DMS114 treated with DMSO at 0.1 percent for 48 hours (cell line): ENCODE data around the gene CDA.

ENCODE experiments used
- DNase-seq: peaks from one replicate; lab custom pipeline; 2025; ENCODE audit not compliant: unreplicated experiment; lab: John Stamatoyannopoulos, UW

CDA gene

DNA sequence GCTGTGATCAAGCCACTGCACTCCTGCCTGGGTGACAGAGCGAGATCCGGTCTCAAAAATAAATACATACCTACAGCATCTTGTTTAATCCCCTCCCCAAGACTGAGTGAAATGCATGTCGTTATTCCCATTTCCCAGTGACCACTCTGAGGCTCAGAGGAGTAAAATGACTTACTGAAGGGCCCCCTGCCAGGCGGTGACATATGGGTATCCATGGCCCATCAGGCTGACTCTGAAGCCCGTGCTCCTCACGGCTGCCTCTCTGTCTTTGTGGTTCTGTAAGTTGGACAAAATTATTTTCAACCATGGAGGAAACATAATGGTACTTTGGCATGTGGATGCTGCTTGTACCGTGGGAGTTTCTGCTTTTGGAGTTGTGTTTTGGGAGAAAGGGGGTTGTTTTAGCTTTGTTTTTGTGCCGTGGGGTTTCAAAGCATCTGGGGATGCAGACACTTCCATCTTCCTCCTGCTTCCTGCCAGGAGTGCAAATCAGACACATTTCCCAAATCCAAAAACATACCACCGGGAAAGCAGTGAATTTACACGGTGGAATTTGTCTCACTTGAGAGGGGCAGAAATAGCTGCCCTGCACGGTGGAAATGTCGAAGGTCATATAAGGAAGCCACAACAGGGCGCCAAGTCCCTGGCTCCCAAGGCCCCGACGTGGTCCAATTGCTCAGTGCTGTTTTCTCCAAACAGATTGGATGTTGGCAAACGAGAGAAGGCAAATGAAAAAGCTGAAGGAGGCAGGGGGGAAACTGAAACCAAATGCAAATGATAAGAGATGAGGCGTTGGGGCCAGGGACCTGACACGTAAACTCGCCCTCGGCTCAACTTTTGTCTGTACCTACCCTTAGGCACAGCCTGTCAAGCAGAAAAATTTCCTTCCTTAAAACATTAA, 27.3 kb downstream of the CDA start:
- no peak for DNase-seq

DNA sequence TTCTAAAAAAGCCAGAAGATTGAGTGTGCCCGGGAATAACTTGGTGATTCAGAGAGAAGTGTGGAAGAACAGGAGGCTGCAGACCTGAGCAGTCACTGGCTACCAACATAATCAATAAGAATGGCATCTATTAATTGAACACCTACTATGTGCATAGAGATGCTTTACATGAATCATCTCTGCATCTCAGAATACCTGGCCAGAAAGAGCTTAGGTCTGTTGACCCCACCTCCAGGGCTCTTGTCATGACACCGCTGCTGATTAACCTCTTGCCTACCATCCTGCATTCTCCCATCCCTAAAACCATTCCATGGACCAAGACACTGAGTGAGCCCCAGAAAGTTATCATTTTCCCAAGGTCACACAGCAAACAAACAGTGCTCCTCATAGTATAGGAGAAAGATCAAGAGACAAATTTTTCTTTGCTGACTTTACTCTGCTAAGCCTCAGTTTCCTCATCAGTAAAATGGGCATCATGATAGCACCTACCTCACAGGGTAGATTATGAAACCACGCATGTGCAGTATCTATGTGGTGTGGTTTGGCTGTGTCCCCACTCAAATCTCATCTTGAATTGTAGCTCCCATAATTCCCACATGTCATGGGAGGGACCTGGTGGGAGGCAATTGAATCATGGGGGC, 28.1 kb downstream of the CDA start:
- DNase-seq, result no peak

DNA sequence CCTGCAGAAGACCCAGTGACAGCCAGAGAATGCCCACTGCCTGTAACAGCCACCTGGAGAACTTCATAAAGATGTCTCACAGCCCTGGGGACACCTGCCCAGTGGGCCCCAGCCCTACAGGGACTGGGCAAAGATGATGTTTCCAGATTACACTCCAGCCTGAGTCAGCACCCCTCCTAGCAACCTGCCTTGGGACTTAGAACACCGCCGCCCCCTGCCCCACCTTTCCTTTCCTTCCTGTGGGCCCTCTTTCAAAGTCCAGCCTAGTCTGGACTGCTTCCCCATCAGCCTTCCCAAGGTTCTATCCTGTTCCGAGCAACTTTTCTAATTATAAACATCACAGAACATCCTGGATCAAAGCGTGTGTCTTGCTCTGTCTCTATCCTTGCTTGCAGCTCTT, 29.7 kb downstream of the CDA start:
- no peak for DNase-seq

GRCh38 chr1:20619999-20620398, 31.1 kb downstream of the CDA start:
- DNase-seq, result no peak

DNA sequence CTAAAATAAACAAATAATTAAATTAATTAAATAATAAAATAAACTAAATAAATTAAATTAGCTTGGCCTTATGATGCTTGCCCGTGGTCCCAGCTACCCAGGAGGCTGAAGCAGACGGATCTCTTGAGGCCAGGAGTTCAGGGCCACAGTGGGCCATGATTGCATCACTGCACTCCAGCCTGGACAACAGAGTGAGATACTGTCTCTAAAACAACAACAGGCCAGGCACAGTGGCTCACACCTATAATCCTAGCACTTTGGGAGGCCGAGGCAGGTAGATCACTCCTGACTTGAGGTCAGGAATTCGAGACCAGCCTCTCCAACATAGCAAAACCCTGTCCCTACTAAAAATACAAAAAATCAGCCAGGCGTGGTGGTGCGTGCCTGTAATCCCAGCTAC, 32.1 kb downstream of the CDA start:
- no peak for DNase-seq

- no peak for DNase-seq
Observed at GRCh38 chr1:20624709-20625108, 35.8 kb downstream of the CDA start.

DNA sequence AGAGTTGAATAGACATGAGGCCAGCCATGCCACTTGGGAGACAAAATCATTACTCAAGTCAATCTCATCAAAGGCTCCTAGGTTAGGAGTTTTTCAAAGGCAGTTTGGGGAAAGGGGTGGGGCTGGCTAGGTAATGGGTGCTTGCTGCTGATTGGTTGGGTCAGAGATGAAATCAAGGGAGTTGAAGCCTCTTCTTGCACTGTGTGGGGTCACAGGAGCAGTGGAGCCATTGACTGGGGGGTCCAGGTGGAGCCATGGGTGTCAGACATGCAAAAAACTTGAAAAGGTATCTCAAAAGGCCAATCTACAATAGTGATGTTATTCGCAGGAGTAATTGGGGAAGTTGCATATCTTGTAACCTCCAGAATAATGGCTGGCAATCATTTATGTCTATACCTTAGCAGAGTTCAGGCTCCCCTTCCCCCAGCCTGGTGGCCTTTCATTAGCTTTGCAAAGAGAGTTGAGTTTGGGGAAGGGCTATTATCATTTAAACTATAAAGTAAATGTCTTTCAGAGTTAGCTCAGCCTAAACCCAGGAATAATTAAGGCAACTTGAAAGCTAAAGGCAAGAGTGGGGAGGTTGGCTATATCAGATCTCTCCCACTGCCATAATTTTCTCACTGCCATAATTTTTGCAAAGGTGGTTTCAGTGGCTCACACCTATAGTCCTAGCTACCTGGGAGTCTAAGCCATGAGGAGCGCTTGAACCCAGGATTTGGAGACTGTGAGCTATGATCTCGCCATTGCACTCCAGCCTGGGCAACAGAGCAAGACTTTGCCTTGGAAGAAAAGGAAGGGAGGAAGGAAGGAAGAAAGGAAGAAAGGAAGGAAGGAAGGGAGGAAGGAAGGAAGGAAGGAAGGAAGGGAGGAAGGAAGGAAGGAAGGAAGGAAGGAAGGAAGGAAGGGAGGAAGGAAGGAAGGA, 36.5 kb downstream of the CDA start:
- DNase-seq, result no peak

DNA sequence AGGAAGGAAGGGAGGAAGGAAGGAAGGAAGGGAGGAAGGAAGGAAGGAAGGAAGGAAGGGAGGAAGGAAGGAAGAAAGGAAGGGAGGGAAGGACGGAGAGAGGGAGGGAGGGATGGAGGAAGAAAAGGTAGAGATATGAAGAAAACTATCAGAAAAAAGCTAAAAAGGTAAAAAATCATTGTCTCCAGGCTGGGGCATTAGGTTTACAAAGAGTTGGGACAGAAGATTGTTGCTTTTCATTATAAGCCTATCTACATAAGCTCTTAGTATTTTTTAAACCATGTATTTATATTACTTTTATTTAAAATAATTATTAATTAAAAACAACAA, 37.2 kb downstream of the CDA start:
- no peak for DNase-seq

DNA sequence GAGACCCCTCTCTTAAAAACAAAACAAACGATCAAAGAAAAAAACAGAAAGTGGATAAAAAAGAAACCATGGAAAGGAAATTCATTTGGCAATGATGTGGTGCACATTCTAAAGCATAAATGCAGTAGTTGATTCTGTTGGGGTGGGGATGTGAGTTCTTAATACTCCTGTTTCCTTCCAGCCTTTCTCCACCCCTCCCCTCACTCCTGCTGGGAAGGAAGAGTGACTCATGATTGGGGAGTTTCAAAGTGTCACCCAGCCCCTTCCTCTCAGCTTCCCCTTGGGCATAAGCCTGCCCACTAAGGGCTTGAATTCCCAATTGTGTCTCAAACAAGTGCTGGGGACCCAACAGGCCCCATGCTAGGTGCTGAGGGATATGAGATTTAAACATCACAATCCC, 37.6 kb downstream of the CDA start:
- no peak for DNase-seq

GRCh38 chr1:20630729-20631128, 41.8 kb downstream of the CDA start:
- DNase-seq, result no peak

DNA sequence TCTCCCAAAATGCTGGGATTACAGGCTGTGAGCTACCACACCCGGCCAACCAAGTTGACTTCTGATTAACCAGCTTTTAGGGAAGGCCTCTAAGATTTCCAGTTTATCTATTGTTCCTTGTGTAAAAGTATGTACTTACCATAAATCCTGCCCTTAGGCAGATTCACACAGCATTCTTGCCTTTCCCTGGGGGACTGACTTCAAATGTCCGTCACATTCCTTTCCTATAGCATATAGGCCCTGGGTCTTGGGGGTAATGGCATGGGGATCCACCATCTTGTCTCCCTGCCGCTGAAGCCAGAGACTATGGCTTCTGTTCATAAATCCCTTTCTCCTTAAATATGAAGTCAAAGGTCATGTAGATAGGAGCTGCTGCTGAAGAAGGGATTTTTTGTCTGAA, 43.5 kb downstream of the CDA start:
- no peak for DNase-seq

GRCh38 chr1:20633190-20634064, 44.5 kb downstream of the CDA start, which contains the start of gene PINK1:
Gene PINK1, plus strand, starts transcription at chr1:20633458. Its CDS starts 91 bp downstream, at chr1:20633549.
- peak; percentile 53 for DNase-seq

GRCh38 chr1:20634065-20634593, 45.2 kb downstream of the CDA start:
- no peak for DNase-seq

DNA sequence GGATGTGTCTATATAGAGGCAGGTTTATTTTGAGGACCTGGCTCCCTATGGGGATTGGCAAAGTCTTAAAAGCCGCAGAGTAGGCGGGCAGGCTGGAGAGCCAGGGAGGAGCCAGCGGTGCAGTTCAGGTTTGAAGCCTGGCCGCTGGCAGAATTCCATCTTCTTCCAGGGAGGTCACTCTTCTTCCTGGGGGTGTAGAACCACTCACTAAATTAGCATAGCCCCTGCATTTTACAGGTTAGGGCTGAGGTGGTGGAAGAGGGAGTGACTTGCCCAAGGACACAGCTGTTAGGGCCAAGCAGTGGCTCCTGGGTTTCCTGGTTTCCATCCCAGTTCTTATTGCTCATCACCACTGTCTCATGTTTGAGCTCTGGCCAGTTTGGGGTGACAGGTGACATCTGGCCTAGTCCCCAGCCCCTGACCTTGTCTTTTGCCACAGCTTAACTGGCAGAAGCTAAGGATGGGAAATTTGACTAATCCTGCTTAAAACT, 45.7 kb downstream of the CDA start:
- DNase-seq, result peak; percentile 15

DNA sequence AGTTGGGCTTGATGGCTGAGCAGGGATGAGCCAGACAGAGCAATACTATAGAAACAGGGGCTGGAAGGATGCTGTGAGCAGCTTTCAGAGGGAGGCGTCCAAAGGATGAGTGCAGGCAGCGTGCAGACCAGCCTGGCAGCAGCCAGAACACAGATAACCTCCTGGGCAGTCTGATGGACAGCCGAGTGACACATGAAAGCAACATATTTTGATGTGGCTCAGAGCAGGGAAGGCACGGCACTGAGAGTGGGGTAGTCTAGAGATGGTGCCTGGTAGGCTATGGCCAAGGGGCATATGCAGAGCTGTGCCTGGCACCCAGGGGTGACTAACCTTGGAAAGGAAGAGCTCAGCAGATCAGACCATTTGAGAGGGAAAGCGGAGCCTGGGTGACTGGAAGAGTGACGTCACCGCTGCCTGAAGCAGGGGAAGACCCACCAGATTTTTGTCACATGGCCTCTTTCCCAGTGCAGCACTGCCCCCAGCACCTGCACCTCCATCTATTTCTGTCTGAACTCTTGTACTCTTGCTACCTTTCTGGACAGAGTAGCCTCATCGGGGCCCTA, 48.0 kb downstream of the CDA start:
- DNase-seq, result no peak

GRCh38 chr1:20640183-20640597, 51.3 kb downstream of the CDA start:
- peak; percentile 36 for DNase-seq

- no peak for DNase-seq
Observed at GRCh38 chr1:20641975-20642374, 53.1 kb downstream of the CDA start.

- DNase-seq, result no peak
Observed at GRCh38 chr1:20643080-20643479, 54.2 kb downstream of the CDA start.

GRCh38 chr1:20644416-20644815, 55.5 kb downstream of the CDA start:
- no peak for DNase-seq

- DNase-seq, result no peak
Observed at GRCh38 chr1:20645414-20645813, 56.5 kb downstream of the CDA start.
